ENCODE measurements around the gene ADAR. TPM values are rescaled to one million over a fixed set of nuclear protein-coding genes. Genes with fewer than 3 reads are reported as not detected.

ADAR gene
- polyA plus RNA-seq, 3 donors = 144 to 150 (median 146) TPM

DNA sequence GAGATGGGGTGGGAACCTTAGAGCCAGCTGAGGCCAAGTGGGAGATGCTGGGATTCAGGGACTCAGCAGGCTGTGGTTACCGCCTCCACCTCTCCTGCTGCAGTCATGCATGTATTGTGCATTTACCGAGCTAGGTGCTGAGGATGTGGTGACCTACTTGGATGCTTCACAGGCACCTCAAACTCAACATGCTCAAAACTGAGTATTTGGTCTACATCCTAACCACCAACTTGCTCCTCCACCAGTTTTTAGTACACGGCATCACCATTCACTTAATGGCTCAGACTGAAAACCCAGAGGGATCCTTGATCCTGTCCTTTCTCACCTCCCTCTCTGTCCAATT lies 34.8 kb downstream of the ADAR start:
- no peak for DNase-seq (ENCODE audit: extremely low read depth in 1 of 11, low read depth in 9 of 11, low spot score in 4 of 11)

DNA sequence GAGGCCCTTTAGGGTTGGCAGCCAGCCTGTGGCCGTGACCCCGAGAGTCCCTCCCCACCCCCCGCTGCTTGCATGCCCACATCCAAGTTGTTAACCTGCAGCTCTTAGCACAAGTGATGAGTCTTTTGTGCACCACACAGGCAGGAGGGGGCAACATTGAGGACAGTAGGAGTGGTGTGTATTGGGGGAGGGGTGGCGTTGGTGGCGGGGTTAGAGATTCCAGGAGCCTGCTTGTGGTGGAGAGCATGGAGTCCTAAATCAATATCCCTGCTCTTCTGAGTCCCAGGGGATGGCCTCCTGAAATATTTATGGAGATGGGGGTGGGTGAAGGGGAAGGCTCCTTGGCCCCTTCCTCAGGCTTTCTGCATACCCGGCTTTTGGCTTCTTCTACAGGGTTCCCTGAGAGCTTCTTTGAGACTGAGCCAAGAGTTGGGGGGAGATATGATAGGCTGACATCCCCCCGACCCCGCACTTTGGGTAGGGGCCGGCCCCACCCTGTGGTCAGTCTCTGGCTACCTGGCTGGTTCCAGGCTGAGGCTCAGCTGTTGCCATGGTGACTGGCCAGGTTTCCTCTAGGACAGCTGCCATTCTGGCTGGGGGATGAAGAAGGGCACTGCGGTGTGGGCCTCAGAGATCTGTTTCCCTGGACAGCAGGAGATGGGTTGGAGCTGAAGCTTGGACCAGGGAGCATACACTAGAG lies 35.4 kb downstream of the ADAR start:
- DNase-seq (ENCODE audit: extremely low read depth in 1 of 11, low read depth in 9 of 11, low spot score in 4 of 11) = no peak

DNA sequence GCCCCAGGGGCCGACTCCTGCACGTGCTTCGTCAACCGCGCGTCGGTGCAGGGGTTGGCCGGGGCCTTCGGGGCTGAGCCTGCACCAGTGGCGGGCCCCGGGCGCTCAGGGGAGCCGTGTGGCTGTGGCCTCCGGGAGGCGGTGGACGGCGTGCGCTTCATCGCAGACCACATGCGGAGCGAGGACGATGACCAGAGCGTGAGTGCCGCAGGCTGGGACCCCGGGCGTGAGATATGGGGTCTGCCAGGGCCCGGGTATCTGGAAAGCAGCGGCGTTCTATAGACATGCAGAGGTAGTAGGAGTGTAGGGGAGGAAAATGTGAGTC lies 36.1 kb downstream of the ADAR start:
- DNase-seq (ENCODE audit: extremely low read depth in 1 of 11, low read depth in 9 of 11, low spot score in 4 of 11) = no peak

DNA sequence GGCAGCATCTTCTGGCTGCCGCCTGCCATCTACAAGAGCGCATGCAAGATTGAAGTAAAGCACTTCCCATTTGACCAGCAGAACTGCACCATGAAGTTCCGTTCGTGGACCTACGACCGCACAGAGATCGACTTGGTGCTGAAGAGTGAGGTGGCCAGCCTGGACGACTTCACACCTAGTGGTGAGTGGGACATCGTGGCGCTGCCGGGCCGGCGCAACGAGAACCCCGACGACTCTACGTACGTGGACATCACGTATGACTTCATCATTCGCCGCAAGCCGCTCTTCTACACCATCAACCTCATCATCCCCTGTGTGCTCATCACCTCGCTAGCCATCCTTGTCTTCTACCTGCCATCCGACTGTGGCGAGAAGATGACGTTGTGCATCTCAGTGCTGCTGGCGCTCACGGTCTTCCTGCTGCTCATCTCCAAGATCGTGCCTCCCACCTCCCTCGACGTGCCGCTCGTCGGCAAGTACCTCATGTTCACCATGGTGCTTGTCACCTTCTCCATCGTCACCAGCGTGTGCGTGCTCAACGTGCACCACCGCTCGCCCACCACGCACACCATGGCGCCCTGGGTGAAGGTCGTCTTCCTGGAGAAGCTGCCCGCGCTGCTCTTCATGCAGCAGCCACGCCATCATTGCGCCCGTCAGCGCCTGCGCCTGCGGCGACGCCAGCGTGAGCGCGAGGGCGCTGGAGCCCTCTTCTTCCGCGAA lies 36.6 kb downstream of the ADAR start:
- no peak for DNase-seq (ENCODE audit: extremely low read depth in 1 of 11, low read depth in 9 of 11, low spot score in 4 of 11)

DNA sequence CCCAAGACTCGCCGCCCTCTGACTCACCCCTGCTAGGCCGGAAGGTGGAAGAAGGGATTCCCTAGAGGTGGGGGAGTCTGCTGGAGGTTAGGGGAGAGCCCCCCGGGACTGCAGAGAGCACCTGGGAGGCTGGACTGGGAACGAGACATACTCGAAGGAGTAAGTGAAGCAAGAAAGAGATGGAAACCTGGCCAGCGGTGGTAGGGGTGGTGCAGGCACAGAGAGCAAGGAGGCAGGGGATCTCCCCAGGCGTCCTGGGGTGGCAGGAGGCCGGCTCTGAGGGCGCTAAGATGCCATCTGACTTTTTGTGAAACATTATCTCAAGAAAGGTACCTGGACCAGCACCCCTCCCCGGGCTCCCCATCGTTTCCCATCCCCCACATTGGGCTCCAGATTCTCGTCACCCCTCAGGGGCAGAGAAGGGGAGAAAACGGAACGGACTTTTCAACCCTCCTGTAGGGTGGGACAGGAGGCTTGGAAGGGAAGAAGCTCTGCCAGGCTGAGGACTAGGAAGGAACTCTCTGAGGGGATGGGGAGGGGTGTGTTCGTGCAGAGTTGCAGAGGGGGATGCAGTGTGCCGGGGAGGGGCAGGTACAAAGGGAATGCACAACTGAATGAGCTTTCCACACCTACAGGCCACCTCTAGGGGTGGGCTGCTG lies 39.7 kb downstream of the ADAR start:
- no peak for DNase-seq (ENCODE audit: extremely low read depth in 1 of 11, low read depth in 9 of 11, low spot score in 4 of 11)

DNA sequence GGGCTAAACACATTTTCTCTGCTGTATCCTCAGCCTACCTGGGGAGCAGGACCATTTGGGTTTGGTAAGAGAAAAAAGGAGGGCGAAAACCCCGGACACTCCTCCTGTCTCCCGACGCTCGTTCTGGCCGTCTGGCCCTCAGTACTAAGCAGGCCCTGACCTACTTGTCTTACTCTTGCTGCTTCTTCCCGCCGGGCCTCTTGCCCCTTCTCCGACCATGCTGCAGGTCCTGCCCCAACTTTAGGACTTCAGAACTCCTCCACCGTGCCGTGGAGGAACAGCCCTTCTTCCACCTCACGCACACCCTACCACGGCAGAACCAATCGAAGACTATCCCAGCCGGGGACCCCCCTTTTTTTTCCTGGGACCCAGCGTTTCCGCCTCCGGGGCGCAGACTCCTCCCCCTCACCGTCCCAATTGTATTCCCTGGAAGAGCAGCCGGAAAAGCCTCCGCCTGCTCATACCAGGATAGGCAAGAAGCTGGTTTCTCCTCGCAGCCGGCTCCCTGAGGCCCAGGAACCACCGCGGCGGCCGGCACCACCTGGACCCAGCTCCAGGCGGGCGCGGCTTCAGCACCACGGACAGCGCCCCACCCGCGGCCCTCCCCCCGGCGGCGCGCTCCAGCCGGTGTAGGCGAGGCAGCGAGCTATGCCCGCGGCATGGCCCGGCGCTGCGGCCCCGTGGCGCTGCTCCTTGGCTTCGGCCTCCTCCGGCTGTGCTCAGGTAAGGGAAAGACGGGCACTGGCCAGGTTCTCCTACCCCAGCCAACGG lies 40.4 kb downstream of the ADAR start, which contains the start of gene CHRNB2:
TSS of gene CHRNB2 (plus strand) at position 393 of the 771 bp plus-strand sequence. CDS start at position 660, 267 bp downstream.
- DNase-seq (ENCODE audit: extremely low read depth in 1 of 11, low read depth in 9 of 11, low spot score in 4 of 11) = peak in 8 of 11 donors; percentile 51 to 77 (median 67)

DNA sequence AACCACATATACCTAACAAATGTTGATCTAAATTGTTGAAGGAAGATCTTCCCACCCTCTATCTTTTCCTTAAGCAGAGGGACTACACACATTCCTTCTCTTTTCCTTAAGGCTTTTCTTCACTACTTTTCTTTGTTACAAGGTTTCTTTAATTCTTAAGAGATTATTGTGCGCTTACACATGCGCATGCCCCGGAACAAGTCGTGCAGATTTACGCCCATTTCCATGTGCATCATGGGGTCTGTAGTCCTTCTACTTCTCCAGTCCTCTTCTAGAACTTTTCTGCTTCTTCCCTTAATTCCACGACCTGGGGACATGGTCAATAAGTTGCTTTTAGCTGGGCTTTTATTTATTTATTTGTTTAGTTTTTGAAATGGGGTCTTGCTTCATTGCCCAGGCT lies 42.1 kb downstream of the ADAR start:
- DNase-seq (ENCODE audit: extremely low read depth in 1 of 11, low read depth in 9 of 11, low spot score in 4 of 11) = no peak

DNA sequence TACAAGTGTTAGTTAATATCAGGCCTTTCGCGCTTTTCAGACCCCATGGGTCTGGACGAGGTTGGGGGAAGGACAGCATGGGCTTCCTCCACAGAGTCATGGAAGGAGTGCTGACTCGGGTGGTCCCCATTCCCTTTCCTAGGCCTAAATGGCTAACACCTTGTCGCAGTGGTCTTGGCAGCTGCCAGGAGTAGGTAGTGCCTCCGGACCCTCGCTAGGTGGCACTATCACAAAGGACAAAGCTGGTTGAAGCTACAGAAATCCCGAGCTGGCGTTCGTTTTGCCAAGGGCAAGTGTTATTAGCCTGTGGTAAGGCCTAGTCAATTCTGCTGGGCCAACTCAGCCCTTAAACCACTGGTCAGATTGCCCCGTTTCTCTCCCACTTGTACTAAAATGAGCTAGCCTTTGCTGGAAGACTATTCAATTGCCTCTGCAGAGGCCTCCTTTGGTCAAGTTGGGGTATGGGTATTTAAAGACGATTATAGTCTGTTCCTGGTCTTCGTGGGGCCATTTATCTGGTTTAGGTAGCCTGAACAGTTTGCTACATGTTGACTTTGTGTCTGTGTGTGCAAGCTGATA lies 48.4 kb downstream of the ADAR start:
- peak; percentile 79 to 91 (median 86) for DNase-seq (ENCODE audit: extremely low read depth in 1 of 11, low read depth in 9 of 11, low spot score in 4 of 11)

DNA sequence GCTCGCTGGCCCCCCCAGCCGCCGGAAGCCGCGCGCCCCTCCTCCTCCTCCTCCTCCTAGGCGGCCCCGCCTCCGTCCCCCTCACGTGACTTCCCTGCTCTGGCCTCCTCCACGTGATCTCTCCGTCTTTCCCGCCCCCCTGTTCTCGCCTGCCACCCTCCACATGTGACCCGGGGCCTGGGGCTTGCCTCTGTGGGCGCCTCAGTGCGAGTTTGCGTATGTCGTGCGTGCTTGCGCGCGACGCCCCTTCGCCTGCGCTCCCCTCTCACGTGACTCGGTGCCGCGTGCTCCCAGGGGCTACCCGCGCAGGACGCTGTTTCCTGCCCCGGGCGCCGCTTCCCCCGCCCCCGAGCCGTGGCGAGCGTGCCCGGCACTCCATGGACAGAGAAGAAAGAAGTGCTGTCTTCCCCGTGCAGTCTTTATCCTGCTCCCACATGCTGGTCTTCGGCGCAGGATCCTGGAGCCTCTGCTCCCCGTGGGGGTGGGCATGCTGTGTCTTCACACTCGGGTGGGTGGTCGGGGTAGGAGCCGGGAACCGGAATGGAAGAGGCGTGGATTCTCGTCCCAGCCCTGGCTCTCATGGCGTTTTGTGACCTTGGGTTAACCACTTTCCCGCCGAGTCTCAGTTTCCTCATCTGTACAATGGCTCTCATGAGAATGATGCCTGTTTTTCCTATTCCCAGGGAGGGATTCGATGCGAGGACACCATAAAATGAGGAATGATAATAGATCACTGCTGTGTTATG lies 49.1 kb downstream of the ADAR start:
- DNase-seq (ENCODE audit: extremely low read depth in 1 of 11, low read depth in 9 of 11, low spot score in 4 of 11) = peak; percentile 94 to 98 (median 97)

DNA sequence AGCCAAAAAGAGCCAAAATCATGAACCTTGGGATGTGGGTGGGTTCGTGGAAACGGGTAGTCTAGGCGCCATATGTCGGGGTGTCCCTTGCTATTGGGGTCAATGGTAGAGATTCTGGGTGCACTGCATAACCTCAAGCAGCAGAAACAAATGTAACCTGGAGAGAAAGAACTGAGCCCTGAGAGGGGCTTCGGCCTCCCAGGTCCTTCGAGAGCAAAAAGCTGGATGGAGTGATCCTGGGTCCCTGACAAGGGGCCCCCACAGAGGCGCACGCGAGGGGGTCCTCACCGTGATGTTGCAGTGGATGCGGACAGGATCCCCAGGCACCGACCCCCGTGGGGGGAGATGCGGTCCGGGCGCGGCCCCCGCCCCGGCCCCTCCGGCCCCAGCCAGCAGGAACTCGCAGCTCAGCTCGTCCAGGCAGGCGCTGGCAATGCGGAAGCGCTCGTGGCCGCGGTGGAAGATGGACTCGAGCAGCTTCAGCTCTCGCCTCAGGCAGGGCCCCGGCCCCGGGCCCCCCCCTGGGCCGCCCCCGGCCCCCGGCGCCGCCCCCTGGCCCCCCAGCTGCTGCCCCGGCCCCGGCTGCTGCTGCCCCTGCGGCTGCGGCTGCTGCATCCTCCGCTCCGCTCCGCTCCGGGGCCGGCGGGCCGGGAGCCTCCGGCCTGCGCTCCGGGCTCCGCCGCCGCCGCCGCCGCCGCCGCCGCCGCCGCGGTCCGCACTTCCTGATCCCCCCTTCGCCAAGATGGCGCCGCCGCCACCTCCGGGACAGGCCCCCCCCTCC lies 49.9 kb downstream of the ADAR start, which contains the start of gene UBE2Q1:
TSS of gene UBE2Q1 (minus strand) at position 724 of the 781 bp plus-strand sequence. CDS start at position 615, 109 bp downstream.
- peak in 1 of 11 donors; percentile 12 for DNase-seq (ENCODE audit: extremely low read depth in 1 of 11, low read depth in 9 of 11, low spot score in 4 of 11)

DNA sequence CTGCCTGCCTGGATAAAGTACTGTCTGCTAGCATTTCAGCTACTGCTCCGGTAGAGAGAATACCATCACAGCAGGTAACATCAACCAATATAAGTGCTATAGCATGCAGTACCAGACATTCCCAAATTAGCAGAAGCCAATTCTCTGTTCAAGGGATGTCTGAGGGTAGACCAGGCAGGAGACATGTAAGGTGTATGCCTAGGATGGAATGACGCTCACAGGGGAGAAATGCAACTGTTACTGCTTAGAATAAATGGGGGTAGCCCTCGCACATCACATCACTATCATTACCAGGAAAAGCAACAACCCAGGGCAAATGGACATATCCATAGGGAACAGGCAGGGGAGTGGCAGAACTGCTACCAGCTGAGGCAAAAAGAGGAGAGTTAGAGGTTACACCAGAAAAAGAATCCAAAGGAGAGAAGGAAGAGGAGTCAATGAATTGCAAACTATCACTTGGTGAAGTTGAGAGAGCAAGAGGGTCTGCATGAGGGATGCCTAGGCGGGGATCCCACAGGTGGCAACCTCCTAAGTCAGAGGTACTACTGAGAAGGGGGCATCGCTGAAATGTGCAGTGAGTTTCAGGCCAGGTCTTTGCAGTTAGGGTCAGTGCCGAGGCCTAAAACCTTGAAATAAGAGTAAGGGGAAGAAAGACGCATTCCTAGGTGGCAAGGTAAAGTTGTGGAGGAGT lies 50.6 kb downstream of the ADAR start:
- no peak for DNase-seq (ENCODE audit: extremely low read depth in 1 of 11, low read depth in 9 of 11, low spot score in 4 of 11)

DNA sequence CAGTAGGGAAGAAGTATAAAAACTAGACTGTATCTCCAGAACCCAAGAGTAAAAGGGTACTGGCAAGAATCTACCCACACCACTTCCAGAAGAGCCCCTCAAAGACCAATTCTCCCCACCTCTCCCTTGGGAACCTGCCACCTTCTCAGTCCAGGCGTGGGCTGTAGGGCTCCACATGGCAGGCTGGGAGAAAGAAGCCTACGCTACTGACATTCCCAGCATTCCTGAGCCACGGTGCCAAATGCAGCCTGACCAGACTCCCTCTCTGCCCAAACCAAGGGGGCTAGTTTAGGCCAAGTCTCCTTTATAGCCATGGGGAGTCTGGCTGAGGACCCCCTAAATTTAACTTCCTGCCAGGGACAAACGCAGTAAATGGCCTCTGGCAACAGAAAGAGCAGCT lies 51.6 kb downstream of the ADAR start:
- DNase-seq (ENCODE audit: extremely low read depth in 1 of 11, low read depth in 9 of 11, low spot score in 4 of 11) = no peak

DNA sequence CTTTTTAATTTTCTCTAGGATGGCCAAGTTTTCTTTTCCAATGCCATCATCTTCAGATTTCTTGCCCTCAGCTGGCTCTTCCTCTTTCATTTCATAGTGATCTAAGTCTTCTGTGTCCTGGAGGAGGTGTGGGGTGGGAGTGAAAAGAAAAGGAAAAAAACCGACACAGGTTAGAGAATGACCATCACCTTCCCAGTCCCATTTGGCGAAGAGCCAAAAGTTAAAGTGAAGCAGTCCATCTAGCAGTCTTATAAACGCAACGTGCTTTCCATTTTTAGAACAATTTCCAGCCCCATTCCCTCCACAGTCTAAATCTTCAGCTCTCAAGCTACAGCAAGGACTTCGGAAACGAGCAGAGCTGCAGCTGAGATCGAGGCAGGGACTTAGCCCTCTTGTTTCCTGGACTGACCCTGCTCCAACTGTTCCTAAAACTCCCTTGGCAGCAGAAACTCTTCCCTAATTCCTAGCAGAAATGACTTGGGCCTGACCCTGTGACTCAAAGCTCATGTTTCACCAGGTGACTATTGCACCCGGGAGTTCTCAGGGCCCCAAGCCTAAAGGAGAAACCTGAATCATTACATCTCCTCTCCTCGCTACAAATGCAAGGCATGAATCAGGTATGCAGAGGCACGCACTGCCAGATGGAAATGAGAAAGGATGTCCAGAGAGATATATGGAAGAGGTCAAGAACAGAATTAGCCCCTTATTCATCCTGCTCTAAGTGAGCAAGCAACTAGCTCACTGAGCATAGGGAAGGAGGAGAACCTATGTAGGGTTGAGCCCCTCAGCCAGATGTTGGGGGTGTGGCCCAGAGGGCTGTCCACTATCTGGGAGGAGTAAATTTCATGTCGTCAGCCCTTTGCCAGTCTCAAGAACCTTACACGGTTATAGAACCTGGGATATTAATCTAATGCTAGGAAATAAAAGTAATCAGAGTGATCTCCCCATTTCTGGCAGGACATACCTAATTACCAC lies 54.6 kb downstream of the ADAR start:
- DNase-seq (ENCODE audit: extremely low read depth in 1 of 11, low read depth in 9 of 11, low spot score in 4 of 11) = no peak

DNA sequence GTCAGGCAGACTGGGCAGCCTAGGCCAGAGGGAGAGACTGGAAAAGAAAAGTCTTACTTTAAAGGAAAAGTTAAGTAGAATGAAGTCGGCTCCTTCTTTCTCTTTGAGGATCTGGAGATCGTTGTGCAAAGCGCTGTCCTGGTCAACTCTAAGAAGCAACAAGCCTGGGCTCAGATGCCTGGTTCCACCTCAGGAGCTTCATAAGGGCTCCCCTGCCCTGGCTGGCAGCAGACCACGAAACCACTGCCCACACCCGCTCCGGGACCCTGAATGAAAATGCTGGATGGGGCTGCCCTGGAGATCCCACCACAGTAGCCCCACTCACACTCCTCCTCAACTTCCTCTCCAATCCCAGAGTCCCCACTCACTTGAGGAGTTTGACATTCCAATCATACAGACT lies 56.0 kb downstream of the ADAR start:
- DNase-seq (ENCODE audit: extremely low read depth in 1 of 11, low read depth in 9 of 11, low spot score in 4 of 11) = no peak

DNA sequence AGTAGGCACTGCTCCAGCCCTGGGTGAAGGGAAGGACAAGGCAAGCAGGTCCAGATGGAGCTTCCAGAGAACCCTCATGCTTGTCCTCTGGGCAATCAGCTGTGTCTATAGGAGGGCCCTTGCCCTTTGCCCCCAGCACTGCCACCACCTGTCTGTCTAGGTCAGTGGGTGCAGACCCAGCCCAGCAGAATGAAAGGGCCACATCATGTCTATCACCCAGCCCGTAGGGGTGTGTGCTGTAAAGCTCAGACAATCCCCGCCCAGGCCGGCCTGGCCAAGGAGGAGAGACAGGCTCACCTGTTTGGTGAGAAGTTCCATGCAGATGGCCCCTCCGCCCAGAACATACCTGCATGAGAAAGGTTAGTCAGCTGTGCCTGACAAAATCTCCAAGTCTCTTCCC lies 56.5 kb downstream of the ADAR start:
- DNase-seq (ENCODE audit: extremely low read depth in 1 of 11, low read depth in 9 of 11, low spot score in 4 of 11) = no peak

DNA sequence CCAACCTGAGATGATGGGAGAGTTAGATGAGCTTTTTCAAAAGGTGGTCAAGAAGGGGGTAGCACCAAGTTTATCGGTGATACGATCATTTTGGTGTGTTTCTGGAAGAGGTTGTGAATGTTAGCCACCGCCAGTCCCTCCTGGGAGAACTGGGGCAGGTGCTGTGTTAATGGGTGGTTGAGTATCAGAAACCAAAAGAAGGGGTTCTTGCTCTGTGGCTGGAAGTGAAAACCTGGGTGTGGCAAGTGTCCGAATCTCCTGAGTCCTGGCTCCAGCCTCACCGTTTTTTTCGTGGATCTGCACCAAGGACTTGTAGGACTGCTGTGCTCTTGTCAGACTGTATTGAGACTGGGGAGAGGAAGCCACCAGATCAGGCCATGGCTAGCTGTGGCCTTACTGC lies 57.3 kb downstream of the ADAR start:
- DNase-seq (ENCODE audit: extremely low read depth in 1 of 11, low read depth in 9 of 11, low spot score in 4 of 11) = no peak

Measured in renal cortex interstitium (tissue), 11 donors.